Fibroblast of lung (primary cell): ENCODE data around the gene C4orf17.

Experiments used
- EZH2 ChIP-seq: IDR thresholded peaks from 2 replicates; pipeline ENCODE4 v1.5.1; 2012; ENCODE audit warnings: low read length, control low read depth, mild to moderate bottlenecking; ENCODE audit errors: missing control alignments
- TF ChIP-seq, protein P1 (sequence below), 2 donors: IDR thresholded peaks in 1 of 2; conservative IDR thresholded peaks in 1 of 2; 1 replicate in 1 of 2; 2 replicates in 1 of 2; pipeline ENCODE4 v1.5.1; 2011 to 2012; ENCODE audit warnings: low read length in 2 of 2, control low read depth in 1 of 2, inconsistent platforms in 1 of 2, low read depth in 1 of 2, mild to moderate bottlenecking in 1 of 2

- no peak for TF ChIP-seq EZH2
- TF ChIP-seq, protein P1, sequence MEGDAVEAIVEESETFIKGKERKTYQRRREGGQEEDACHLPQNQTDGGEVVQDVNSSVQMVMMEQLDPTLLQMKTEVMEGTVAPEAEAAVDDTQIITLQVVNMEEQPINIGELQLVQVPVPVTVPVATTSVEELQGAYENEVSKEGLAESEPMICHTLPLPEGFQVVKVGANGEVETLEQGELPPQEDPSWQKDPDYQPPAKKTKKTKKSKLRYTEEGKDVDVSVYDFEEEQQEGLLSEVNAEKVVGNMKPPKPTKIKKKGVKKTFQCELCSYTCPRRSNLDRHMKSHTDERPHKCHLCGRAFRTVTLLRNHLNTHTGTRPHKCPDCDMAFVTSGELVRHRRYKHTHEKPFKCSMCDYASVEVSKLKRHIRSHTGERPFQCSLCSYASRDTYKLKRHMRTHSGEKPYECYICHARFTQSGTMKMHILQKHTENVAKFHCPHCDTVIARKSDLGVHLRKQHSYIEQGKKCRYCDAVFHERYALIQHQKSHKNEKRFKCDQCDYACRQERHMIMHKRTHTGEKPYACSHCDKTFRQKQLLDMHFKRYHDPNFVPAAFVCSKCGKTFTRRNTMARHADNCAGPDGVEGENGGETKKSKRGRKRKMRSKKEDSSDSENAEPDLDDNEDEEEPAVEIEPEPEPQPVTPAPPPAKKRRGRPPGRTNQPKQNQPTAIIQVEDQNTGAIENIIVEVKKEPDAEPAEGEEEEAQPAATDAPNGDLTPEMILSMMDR (conservative IDR thresholded peaks at IDR 0.05 in 1 of 2, IDR thresholded peaks at IDR 0.05 in 1 of 2; ENCODE audit: low read depth in 1 of 2, low read length in 2 of 2): no peak
Measured at GRCh38 chr4:99471896-99472295, 38.9 kb upstream of the C4orf17 start.
